K562 (cell line): ENCODE measurements around the gene KDELR3. TPM values are rescaled to one million over a fixed set of nuclear protein-coding genes. Genes with fewer than 3 reads are reported as not detected.

ENCODE experiments used
- ATAC-seq: fragments of 200-7000 bp; cut with Tn5 transposase; 3 replicates; pipeline ENCODE4 v1.9.1; 2020; ENCODE audit warnings: moderate library complexity
- BruUV-seq: library from RNA; stranded (reverse); fragments of 400-500 nt; replicated peaks from 2 replicates; lab custom pipeline; 2021; lab: Mats Ljungman, UMichigan
- CTCF ChIA-PET: fragments of 300-600 bp; formaldehyde crosslinking; extraction: SDS; loops from one replicate; lab custom pipeline; 2021; ENCODE audit warnings: low intra/inter-chr PET ratio; lab: Yijun Ruan, JAX
- POLR2A ChIA-PET: fragments of 300-600, 350-650 bp; sonication (Branson Sonifier 250); formaldehyde crosslinking; extraction: SDS; loops from one replicate; lab custom pipeline; 2021; ENCODE audit warnings: antibody characterized with exemption, inconsistent platforms; lab: Yijun Ruan, JAX
- DNase-seq, 4 experiments: peaks; one replicate each; pipeline versions ENCODE4 v3.0.0 to v3.0.0-alpha.2; 2011 to 2018; ENCODE audit warnings: low spot score in 3 of 4, mixed read lengths in 3 of 4; ENCODE audit errors: extremely low read depth in 1 of 4
- FAIRE-seq: peaks from 2 replicates; lab custom pipeline; 2011; peaks lifted over from hg19 to GRCh38; lab: Jason Lieb, UNC
- H2AFZ ChIP-seq: 2 replicates; pipeline ENCODE4 v1.6.0; 2011; ENCODE audit warnings: low read depth, low read length, control low read depth, inconsistent platforms
- H3K27ac ChIP-seq: fragments of 200-600 bp; 3 replicates; pipeline ENCODE4 v1.8.0; 2011; ENCODE audit warnings: low read depth, mild to moderate bottlenecking, control low read depth, inconsistent platforms, low read length, moderate library complexity, mixed read lengths; ENCODE audit errors: extremely low read depth
- H3K27me3 ChIP-seq, 2 experiments: fragments of 300-600 bp in 1 of 2; 2 replicates in 1 of 2; 3 replicates in 1 of 2; pipeline versions ENCODE4 v1.6.0 to v1.8.0; 2011; ENCODE audit warnings: inconsistent platforms in 2 of 2, low read length in 2 of 2, mild to moderate bottlenecking in 1 of 2, mixed read lengths in 1 of 2, moderate library complexity in 1 of 2; ENCODE audit not compliant: control insufficient read depth in 2 of 2, insufficient read depth in 2 of 2
- H3K36me3 ChIP-seq: fragments of 300-600 bp; 3 replicates; pipeline ENCODE4 v1.8.0; 2011; ENCODE audit warnings: mild to moderate bottlenecking, low read length, inconsistent platforms; ENCODE audit not compliant: control insufficient read depth, insufficient read depth
- H3K4me1 ChIP-seq, 2 experiments: fragments of 200-600 bp in 1 of 2; replicated peaks in 1 of 2; 2 replicates in 1 of 2; 3 replicates in 1 of 2; pipeline versions ENCODE4 v1.5.1 to v1.8.0; 2011; ENCODE audit warnings: inconsistent platforms in 2 of 2, low read length in 2 of 2, mild to moderate bottlenecking in 1 of 2, mixed read lengths in 1 of 2, moderate library complexity in 1 of 2; ENCODE audit not compliant: control insufficient read depth in 2 of 2, insufficient read depth in 2 of 2
- H3K4me2 ChIP-seq: 2 replicates; pipeline ENCODE4 v1.6.1; 2011; ENCODE audit warnings: low read length, control low read depth, inconsistent platforms, mixed read lengths; ENCODE audit not compliant: insufficient read depth
- H3K4me3 ChIP-seq: fragments of 200-600 bp; sonication (generic), shearing (Covaris generic); 2 replicates; pipeline ENCODE4 v1.5.1; 2016; ENCODE audit warnings: control low read depth, inconsistent platforms
- H3K79me2 ChIP-seq: fragments of 200-600 bp; 3 replicates; pipeline ENCODE4 v1.8.0; 2011; ENCODE audit warnings: low read length, inconsistent platforms; ENCODE audit not compliant: control insufficient read depth, insufficient read depth
- H3K9ac ChIP-seq, 2 experiments: 2 replicates each; pipeline versions ENCODE4 v1.6.0 to v1.6.1; 2011; ENCODE audit warnings: low read depth in 2 of 2, low read length in 2 of 2, control low read depth in 1 of 2, inconsistent platforms in 1 of 2, mild to moderate bottlenecking in 1 of 2, mixed read lengths in 1 of 2; ENCODE audit not compliant: insufficient read depth in 1 of 2
- H3K9me1 ChIP-seq: one replicate; pipeline ENCODE4 v1.6.0; 2011; ENCODE audit warnings: inconsistent platforms, mild to moderate bottlenecking, low read length, moderate library complexity; ENCODE audit not compliant: control insufficient read depth, insufficient read depth
- H3K9me3 ChIP-seq: replicated peaks from 2 replicates; pipeline ENCODE4 v1.5.1; 2011; ENCODE audit warnings: low read depth, low read length, inconsistent platforms; ENCODE audit not compliant: control insufficient read depth, insufficient read depth
- H4K20me1 ChIP-seq: replicated peaks from 2 replicates; pipeline ENCODE4 v1.6.1; 2011; ENCODE audit warnings: low read length, inconsistent platforms, mixed read lengths; ENCODE audit not compliant: control insufficient read depth, insufficient read depth
- ADNP ChIP-seq: fragments of 200-800 bp; sonication (Bioruptor generic); IDR thresholded peaks from 2 replicates; pipeline ENCODE4 v1.6.1; 2016; ENCODE audit warnings: missing genetic modification characterization, missing compliant biosample characterization
- CBX1 ChIP-seq: sonication (generic); IDR thresholded peaks from 2 replicates; pipeline ENCODE4 v1.6.1; 2016; ENCODE audit warnings: antibody characterized with exemption, low read depth, mild to moderate bottlenecking
- DNMT1 ChIP-seq: fragments of 450-650 bp; IDR thresholded peaks from 2 replicates; pipeline ENCODE4 v1.6.1; 2016; ENCODE audit warnings: antibody characterized with exemption, mild to moderate bottlenecking
- FOXA1 ChIP-seq: fragments of 450-650 bp; IDR thresholded peaks from 2 replicates; pipeline ENCODE4 v1.6.1; 2016; ENCODE audit warnings: mild to moderate bottlenecking, borderline replicate concordance
- HSF4 ChIP-seq: fragments of 250-450 bp; sonication (Bioruptor Pico); IDR thresholded peaks from 2 replicates; pipeline ENCODE4 v2.1.2; 2022; ENCODE audit warnings: mild to moderate bottlenecking, moderate library complexity, borderline replicate concordance
- NCOA1 ChIP-seq: fragments of 450-650 bp; IDR thresholded peaks from 2 replicates; pipeline ENCODE4 v1.6.1; 2016; ENCODE audit warnings: low read depth
- PML ChIP-seq: IDR thresholded peaks from 2 replicates; pipeline ENCODE4 v1.6.1; 2012; ENCODE audit warnings: low read length, inconsistent platforms
- SMARCB1 ChIP-seq: IDR thresholded peaks from 2 replicates; pipeline ENCODE4 v1.6.1; 2011; ENCODE audit warnings: improper control_type of control experiment, low read depth; ENCODE audit not compliant: insufficient read length
- SMARCC2 ChIP-seq: fragments of 450-650 bp; IDR thresholded peaks from 2 replicates; pipeline ENCODE4 v1.6.1; 2017; ENCODE audit warnings: antibody characterized with exemption, moderate library complexity, mild to moderate bottlenecking, low read depth
- TRIM24 ChIP-seq, 2 experiments: fragments of 450-650 bp; IDR thresholded peaks; 2 replicates each; pipeline ENCODE4 v1.6.1; 2016
- ZFP30 ChIP-seq: fragments of 250-450 bp; sonication (Bioruptor Pico); IDR thresholded peaks from 2 replicates; pipeline ENCODE4 v1.8.0; 2022; ENCODE audit warnings: moderate library complexity, mild to moderate bottlenecking, inconsistent platforms, borderline replicate concordance
- ZNF239 ChIP-seq: fragments of 250-450 bp; sonication (Bioruptor Pico); IDR thresholded peaks from 2 replicates; pipeline ENCODE4 v1.4.0; 2020; ENCODE audit warnings: mild to moderate bottlenecking
- ZNF512 ChIP-seq: IDR thresholded peaks from 2 replicates; pipeline ENCODE4 v1.6.1; 2016; ENCODE audit warnings: missing genetic modification characterization, missing compliant biosample characterization
- WGBS: fragments of 100-300 bp; shearing (Covaris generic); methylation state at CpG from one replicate; pipeline ENCODE4 v1.1.6; 2016; ENCODE audit warnings: low coverage, mixed read lengths; ENCODE audit not compliant: insufficient coverage; ENCODE audit errors: missing lambda C conversion rate; 5-methylcytosine and 5-hydroxymethylcytosine counted together
- in situ Hi-C: fragments of 300-500 bp; cut with MboI; formaldehyde crosslinking; loops from 4 replicates; pipeline ENCODE4 v1.15.0; 2018; ENCODE audit warnings: inconsistent platforms, mixed read lengths
- intact Hi-C: fragments of 100-400 bp; cut with micrococcal nuclease; formaldehyde crosslinking; loops from 2 replicates; pipeline ENCODE4 v1.14.2; 2022
- polyA plus RNA-seq, 8 experiments: library from polyadenylated mRNA; depleted of rRNA in 4 of 8; stranded (reverse) in 5 of 8; unstranded in 3 of 8; fragments of >200 nt; fragmentation: Nextera tagmentation in 2 of 8; fragmentation: Illumina TruSeq in 1 of 8; extraction: Ambion mirVana in 2 of 8; extraction: Trizol in 1 of 8; gene quantifications; 2 replicates each; pipeline versions ENCODE4 v1.2.1 to v1.2.3, GENCODE V29; 2011 to 2014; ENCODE audit warnings: inconsistent platforms in 1 of 8, missing spikeins in 1 of 8
- total RNA-seq, 7 experiments: library from RNA; depleted of rRNA in 6 of 7; stranded (reverse); fragments of >200 nt in 6 of 7; fragmentation: Illumina TruSeq in 2 of 7; extraction: Trizol in 2 of 7; gene quantifications; 2 replicates each; pipeline versions ENCODE4 v1.2.1 to v1.2.3, GENCODE V29; 2011 to 2021; ENCODE audit warnings: low replicate concordance in 1 of 7

The KDELR3 gene
- total and polyA plus RNA-seq, 9 of the 15 experiments (the other 6 are each of a cell fraction or from before 2014, with no cell fraction given), result 7.1 to 44.8 (median 9.6) TPM

- Histone ChIP-seq H3K4me1 (no peaks in the 10 kb centered on the region), H3K27ac (no peak overlapping the region), H3K9me3 (no peaks in the 10 kb centered on the region), H3K9me1 (no peaks in the 10 kb centered on the region), H3K4me3 (no peak overlapping the region), H3K79me2 (peaks cover 31% of the 10 kb centered on the region), H3K9ac (no peak overlapping the region), H3K27me3 (no peaks in the 10 kb centered on the region), H4K20me1 (no peaks in the 10 kb centered on the region), H2AFZ (no peak overlapping the region), H3K36me3 (peaks cover 96% of the 10 kb centered on the region), H3K4me2 (no peak overlapping the region)
- FAIRE-seq, result no peak
- no peak for TF ChIP-seq ADNP (tag)
- TF ChIP-seq HSF4 (CRISPR knock-in tag), result no peak
- TF ChIP-seq NCOA1, result no peak
- TF ChIP-seq TRIM24 (IDR thresholded peaks at IDR 0.05), result no peak
- no peak for TF ChIP-seq SMARCB1
- TF ChIP-seq CBX1, result no peak
- no peak for TF ChIP-seq DNMT1
- no peak for TF ChIP-seq ZNF239 (CRISPR knock-in tag)
- TF ChIP-seq ZFP30 (CRISPR knock-in tag), result no peak
- no peak for TF ChIP-seq FOXA1
- no peak for TF ChIP-seq ZNF512 (tag)
- no peak for TF ChIP-seq PML
- no peak for TF ChIP-seq SMARCC2
- ChIA-PET POLR2A (no interaction called here), CTCF (interaction anchor here (0.5 kb wide), 1 partner anchor 1036 kb away, joined by 3 read pairs; no protein-coding TSS in a partner anchor)
- WGBS, result 78% methylated on average over 2 of the region's 2 CpGs
- intact Hi-C loops, result no loop called here
- BruUV-seq, result no TSS peak
- no peak for ATAC-seq
- DNase-seq, result no peak
- in situ Hi-C loops, result no loop called here
Measured at GRCh38 chr22:38494498-38494897, 26.6 kb downstream of the KDELR3 start.
